HepG2 (cell line): Measurements from ENCODE around the gene PSKH1. TPM values are rescaled to one million over a fixed set of nuclear protein-coding genes. Genes with fewer than 3 reads are reported as not detected.

Experiments
- ARHGAP35 ChIP-seq: sonication (generic); formaldehyde crosslinking; IDR thresholded peaks from 2 replicates; pipeline ENCODE4 v1.9.0; 2022; ENCODE audit warnings: mild to moderate bottlenecking, inconsistent platforms, moderate library complexity, missing genetic modification reagents, borderline replicate concordance
- ATF1 ChIP-seq: IDR thresholded peaks from 2 replicates; pipeline ENCODE4 v1.6.1; 2016; ENCODE audit warnings: mild to moderate bottlenecking, control low read depth
- BORCS8-MEF2B ChIP-seq: sonication (generic); formaldehyde crosslinking; IDR thresholded peaks from 2 replicates; pipeline ENCODE4 v1.8.0; 2022; ENCODE audit warnings: mild to moderate bottlenecking, missing genetic modification reagents
- CEBPZ ChIP-seq: IDR thresholded peaks from 2 replicates; pipeline ENCODE4 v1.6.1; 2012; ENCODE audit warnings: low read length, improper control_type of control experiment
- ELK4 ChIP-seq: sonication (generic); formaldehyde crosslinking; IDR thresholded peaks from 2 replicates; pipeline ENCODE4 v1.9.0; 2021; ENCODE audit warnings: missing genetic modification reagents, borderline replicate concordance
- FOXP1 ChIP-seq, 2 experiments: fragments of 450-650 bp in 1 of 2; IDR thresholded peaks; 2 replicates each; pipeline ENCODE4 v1.6.1; 2017 to 2018; ENCODE audit warnings: antibody characterized with exemption in 1 of 2
- JUN ChIP-seq: sonication (generic); formaldehyde crosslinking; IDR thresholded peaks from 2 replicates; pipeline ENCODE4 v1.4.0; 2020; ENCODE audit warnings: mild to moderate bottlenecking, missing genetic modification reagents
- KAT7 ChIP-seq: IDR thresholded peaks from 2 replicates; pipeline ENCODE4 v1.6.1; 2018; ENCODE audit warnings: borderline replicate concordance, missing compliant biosample characterization
- MED1 ChIP-seq: sonication (generic); formaldehyde crosslinking; IDR thresholded peaks from 2 replicates; pipeline ENCODE4 v1.4.0; 2020; ENCODE audit warnings: missing genetic modification reagents
- NFE2L1 ChIP-seq: sonication (generic); formaldehyde crosslinking; IDR thresholded peaks from 2 replicates; pipeline ENCODE4 v1.4.0; 2020; ENCODE audit warnings: missing genetic modification reagents, mild to moderate bottlenecking, borderline replicate concordance
- PAXIP1 ChIP-seq: sonication (generic); formaldehyde crosslinking; conservative IDR thresholded peaks from 2 replicates; pipeline ENCODE4 v1.4.0; 2020; ENCODE audit warnings: mild to moderate bottlenecking, missing genetic modification reagents, moderate library complexity
- PCBP2 ChIP-seq: fragments of 200-400 bp; formaldehyde crosslinking; optimal IDR thresholded peaks from 2 replicates; pipeline ENCODE3; 2018; ENCODE audit warnings: low read length, low read depth; ENCODE audit not compliant: poor library complexity, severe bottlenecking
- STAG1 ChIP-seq: sonication (generic); formaldehyde crosslinking; IDR thresholded peaks from 2 replicates; pipeline ENCODE4 v1.4.0; 2020; ENCODE audit warnings: missing genetic modification reagents
- ZBTB10 ChIP-seq: sonication (generic); formaldehyde crosslinking; IDR thresholded peaks from 2 replicates; pipeline ENCODE4 v1.4.0; 2020; ENCODE audit warnings: missing genetic modification reagents, borderline replicate concordance
- ZMAT3 ChIP-seq: sonication (generic); formaldehyde crosslinking; conservative IDR thresholded peaks from 2 replicates; pipeline ENCODE4 v1.7.0; 2021; ENCODE audit warnings: missing genetic modification reagents
- ZNF672 ChIP-seq: sonication (generic); formaldehyde crosslinking; IDR thresholded peaks from 2 replicates; pipeline ENCODE4 v1.8.1; 2022; ENCODE audit warnings: missing genetic modification reagents
- ZNF766 ChIP-seq: sonication (generic); formaldehyde crosslinking; IDR thresholded peaks from 2 replicates; pipeline ENCODE4 v1.5.0; 2020; ENCODE audit warnings: missing genetic modification reagents, borderline replicate concordance
- ZNF780A ChIP-seq: sonication (generic); formaldehyde crosslinking; IDR thresholded peaks from 2 replicates; pipeline ENCODE4 v1.8.0; 2022; ENCODE audit warnings: mild to moderate bottlenecking, missing genetic modification reagents, moderate library complexity
- ZSCAN20 ChIP-seq: sonication (generic); formaldehyde crosslinking; IDR thresholded peaks from 2 replicates; pipeline ENCODE4 v1.4.0; 2020; ENCODE audit warnings: missing genetic modification reagents, mild to moderate bottlenecking, borderline replicate concordance
- ZZZ3 ChIP-seq: sonication (generic); formaldehyde crosslinking; IDR thresholded peaks from 2 replicates; pipeline ENCODE4 v1.4.0; 2020; ENCODE audit warnings: missing genetic modification reagents, mild to moderate bottlenecking, borderline replicate concordance
- polyA plus RNA-seq, 8 experiments: library from polyadenylated mRNA; depleted of rRNA in 3 of 8; stranded (reverse) in 7 of 8; unstranded in 1 of 8; fragments of >200 nt; fragmentation: Illumina TruSeq in 4 of 8; extraction: Trizol in 4 of 8; gene quantifications; 2 replicates each; pipeline versions ENCODE4 v1.2.1 to v1.2.3, GENCODE V29; 2011 to 2016; ENCODE audit warnings: low read depth in 4 of 8, missing spikeins in 1 of 8, mixed read lengths in 1 of 8; ENCODE audit not compliant: insufficient read depth in 1 of 8
- total RNA-seq, 5 experiments: library from RNA; depleted of rRNA; stranded (reverse); fragments of >200 nt; fragmentation: Illumina TruSeq; extraction: Trizol; gene quantifications; 2 replicates each; pipeline ENCODE4 v1.2.3, GENCODE V29; 2016; ENCODE audit warnings: low read depth in 1 of 5

Gene PSKH1
- total and polyA plus RNA-seq, 2 of the 13 experiments (the other 11 are each of a cell fraction or from before 2014, with no cell fraction given) = 8.4 to 19.1 TPM

GRCh38 chr16:67883872-67884261 lies 9.2 kb upstream of the PSKH1 start (continued):
- TF ChIP-seq ARHGAP35 (CRISPR knock-in tag) (0 out of 2 replicates have a peak, but pooled peaks have one; percentile 9), JUN (CRISPR knock-in tag) (no peak), PCBP2 (no peak), ZNF766 (CRISPR knock-in tag) (no peak), STAG1 (peak; percentile 93), ZSCAN20 (no peak), CEBPZ (no peak), ZBTB10 (no peak), ELK4 (no peak), ZNF780A (CRISPR knock-in tag) (no peak), KAT7 (no peak), PAXIP1 (CRISPR knock-in tag) (no peak), ATF1 (CRISPR knock-in tag) (no peak), ZNF672 (CRISPR knock-in tag) (no peak), MED1 (CRISPR knock-in tag) (no peak), FOXP1 (IDR thresholded peaks at IDR 0.05) (no peak), FOXP1 (CRISPR knock-in tag; IDR thresholded peaks at IDR 0.05) (no peak), ZZZ3 (CRISPR knock-in tag) (no peak), ZMAT3 (CRISPR knock-in tag) (no peak), NFE2L1 (CRISPR knock-in tag) (no peak), BORCS8-MEF2B (peak; percentile 74; the same call in 1 of the 2 replicates)
